Measurements from ENCODE around the gene WDR81.

WDR81 gene

GRCh38 chr17:1727258-1727789 lies 2.8 kb downstream of the WDR81 start:
- TF ChIP-seq CTCF (IDR thresholded peaks at IDR 0.05): no peak
- H3K27ac ChIP-seq: no peak overlapping the region
- DNase-seq (ENCODE audit: low spot score): peak; percentile 73
- H3K4me3 ChIP-seq: no peak overlapping the region

- DNase-seq (ENCODE audit: low spot score): no peak
- Histone ChIP-seq H3K27ac (no peak overlapping the region), H3K4me3 (no peak overlapping the region)
- TF ChIP-seq CTCF (IDR thresholded peaks at IDR 0.05): no peak
These were observed 3.5 kb downstream of the WDR81 start for GRCh38 chr17:1727876-1728630.

GRCh38 chr17:1729966-1730325 lies 5.4 kb downstream of the WDR81 start:
- H3K4me3 ChIP-seq: peak overlapping the region; percentile 55

GRCh38 chr17:1730326-1731193 lies 6.1 kb downstream of the WDR81 start:
- DNase-seq (ENCODE audit: low spot score): no peak
- no peak for TF ChIP-seq CTCF (IDR thresholded peaks at IDR 0.05)
- Histone ChIP-seq H3K4me3 (peak overlapping the region; percentile 55), H3K27ac (peak overlapping the region; percentile 52 to 95)

More at GRCh38 chr17:1729966-1730325, 5.4 kb downstream of the WDR81 start:
- H3K27ac ChIP-seq: peak overlapping the region in 1 of 2 donors; percentile 95
- DNase-seq (ENCODE audit: low spot score): no peak
- TF ChIP-seq CTCF (IDR thresholded peaks at IDR 0.05): no peak

- no peak for TF ChIP-seq CTCF (IDR thresholded peaks at IDR 0.05)
- no peak for DNase-seq (ENCODE audit: low spot score)
- peak overlapping the region; percentile 55 for H3K4me3 ChIP-seq
- peak overlapping the region; percentile 52 to 95 for H3K27ac ChIP-seq
These were observed 6.6 kb downstream of the WDR81 start for GRCh38 chr17:1731194-1731506.

- no peak for DNase-seq (ENCODE audit: low spot score)
- no peak for TF ChIP-seq CTCF (IDR thresholded peaks at IDR 0.05)
- Histone ChIP-seq H3K27ac (no peak overlapping the region), H3K4me3 (no peak overlapping the region)
These were observed 7.8 kb downstream of the WDR81 start for GRCh38 chr17:1732241-1732832.

Data from coronary artery (tissue), 2 donors.